H9 (cell line): ENCODE results near the gene FBXL7. TPM values are rescaled to one million over a fixed set of nuclear protein-coding genes. Genes with fewer than 3 reads are reported as not detected.

Experiments
- DNase-seq: peaks from one replicate; pipeline ENCODE4 v3.0.0-alpha.2; 2017
- H2AFZ ChIP-seq: one replicate; pipeline ENCODE4 v1.6.1; 2013; ENCODE audit warnings: mild to moderate bottlenecking, low read length, control low read depth, moderate library complexity
- H2AK5ac ChIP-seq: 2 replicates; pipeline ENCODE4 v1.6.1; 2013; ENCODE audit warnings: low read length, control low read depth, mixed read lengths; ENCODE audit not compliant: insufficient read length
- H2BK120ac ChIP-seq: one replicate; pipeline ENCODE4 v1.6.1; 2013; ENCODE audit warnings: low read depth, mild to moderate bottlenecking, low read length, control low read depth, inconsistent platforms; ENCODE audit not compliant: poor library complexity, severe bottlenecking
- H2BK12ac ChIP-seq: 2 replicates; pipeline ENCODE4 v1.6.1; 2013; ENCODE audit warnings: low read length, control low read depth, mixed read lengths, low read depth; ENCODE audit not compliant: insufficient read length
- H2BK15ac ChIP-seq: 2 replicates; pipeline ENCODE4 v1.6.1; 2013; ENCODE audit warnings: low read depth, low read length, control low read depth
- H2BK20ac ChIP-seq: one replicate; pipeline ENCODE4 v1.6.1; 2013; ENCODE audit warnings: low read depth, mild to moderate bottlenecking, low read length, control low read depth, inconsistent platforms; ENCODE audit not compliant: poor library complexity, severe bottlenecking
- H2BK5ac ChIP-seq: 2 replicates; pipeline ENCODE4 v1.6.1; 2013; ENCODE audit warnings: low read length, control low read depth, mixed read lengths; ENCODE audit not compliant: insufficient read length
- H3K14ac ChIP-seq: 2 replicates; pipeline ENCODE4 v1.6.1; 2013; ENCODE audit warnings: low read length, control low read depth; ENCODE audit not compliant: insufficient read depth
- H3K18ac ChIP-seq: 2 replicates; pipeline ENCODE4 v1.6.1; 2013; ENCODE audit warnings: low read depth, mild to moderate bottlenecking, mixed read lengths, low read length, control low read depth; ENCODE audit not compliant: insufficient read length
- H3K23ac ChIP-seq: 2 replicates; pipeline ENCODE4 v1.6.1; 2013; ENCODE audit warnings: low read length, control low read depth, mixed read lengths, low read depth; ENCODE audit not compliant: insufficient read length
- H3K23me2 ChIP-seq: 2 replicates; pipeline ENCODE4 v1.6.1; 2013; ENCODE audit warnings: low read depth, mild to moderate bottlenecking, mixed read lengths, low read length, control low read depth; ENCODE audit not compliant: insufficient read length, poor library complexity, severe bottlenecking
- H3K27ac ChIP-seq: 2 replicates; pipeline ENCODE4 v1.5.1; 2013; ENCODE audit warnings: low read length, control low read depth, mixed read lengths, low read depth; ENCODE audit not compliant: insufficient read length
- H3K27me3 ChIP-seq: 2 replicates; pipeline ENCODE4 v1.6.1; 2013; ENCODE audit warnings: low read length, control low read depth, inconsistent platforms; ENCODE audit not compliant: insufficient read depth
- H3K4ac ChIP-seq: 2 replicates; pipeline ENCODE4 v1.6.1; 2013; ENCODE audit warnings: low read depth, mild to moderate bottlenecking, control low read depth, inconsistent platforms, low read length, moderate library complexity
- H3K4me1 ChIP-seq: 2 replicates; pipeline ENCODE4 v1.6.1; 2013; ENCODE audit warnings: low read length, control low read depth, inconsistent platforms; ENCODE audit not compliant: insufficient read depth
- H3K4me2 ChIP-seq: 2 replicates; pipeline ENCODE4 v1.6.1; 2013; ENCODE audit warnings: low read length, control low read depth, mixed read lengths; ENCODE audit not compliant: insufficient read length, insufficient read depth
- H3K56ac ChIP-seq: 2 replicates; pipeline ENCODE4 v1.6.1; 2013; ENCODE audit warnings: low read depth, mild to moderate bottlenecking, mixed read lengths, low read length, control low read depth; ENCODE audit not compliant: insufficient read length
- H3K79me1 ChIP-seq: 2 replicates; pipeline ENCODE4 v1.6.1; 2013; ENCODE audit warnings: low read depth, mild to moderate bottlenecking, moderate library complexity, low read length, control low read depth, inconsistent platforms; ENCODE audit not compliant: insufficient read depth, poor library complexity, severe bottlenecking
- H3K79me2 ChIP-seq: 2 replicates; pipeline ENCODE4 v1.6.1; 2013; ENCODE audit warnings: low read length, control low read depth, inconsistent platforms; ENCODE audit not compliant: insufficient read depth
- H3K9ac ChIP-seq: 2 replicates; pipeline ENCODE4 v1.6.1; 2013; ENCODE audit warnings: low read length, control low read depth, mixed read lengths; ENCODE audit not compliant: insufficient read length; ENCODE audit errors: extremely low read depth
- H3K9me3 ChIP-seq: one replicate; pipeline ENCODE4 v1.6.1; 2013; ENCODE audit warnings: low read depth, low read length, inconsistent platforms; ENCODE audit not compliant: control insufficient read depth
- H3T11ph ChIP-seq: one replicate; pipeline ENCODE4 v1.6.1; 2013; ENCODE audit warnings: mild to moderate bottlenecking, low read length, control low read depth, inconsistent platforms
- H4K20me1 ChIP-seq: one replicate; pipeline ENCODE4 v1.6.1; 2013; ENCODE audit not compliant: control insufficient read depth, insufficient read length, insufficient read depth
- H4K5ac ChIP-seq: 2 replicates; pipeline ENCODE4 v1.6.1; 2013; ENCODE audit warnings: low read depth, mild to moderate bottlenecking, mixed read lengths, low read length, control low read depth; ENCODE audit not compliant: insufficient read length
- H4K8ac ChIP-seq: replicated peaks from 2 replicates; pipeline ENCODE4 v1.6.1; 2013; ENCODE audit warnings: low read length, control low read depth, mixed read lengths, low read depth; ENCODE audit not compliant: insufficient read length
- H4K91ac ChIP-seq: 2 replicates; pipeline ENCODE4 v1.6.1; 2013; ENCODE audit warnings: low read depth, mild to moderate bottlenecking, moderate library complexity, mixed read lengths, low read length, control low read depth; ENCODE audit not compliant: insufficient read length
- H3K27ac Mint-ChIP-seq, 3 experiments: 2 replicates in 2 of 3; 3 replicates in 1 of 3; pipeline ENCODE4 v1.8.0; 2020 to 2021; ENCODE audit warnings: mixed read lengths in 3 of 3, mild to moderate bottlenecking in 1 of 3, moderate library complexity in 1 of 3
- H3K27me3 Mint-ChIP-seq: 2 replicates; pipeline ENCODE4 v1.8.0; 2021; ENCODE audit warnings: low read depth, mild to moderate bottlenecking, moderate library complexity, mixed read lengths
- H3K36me3 Mint-ChIP-seq, 3 experiments: 2 replicates in 2 of 3; 3 replicates in 1 of 3; pipeline ENCODE4 v1.8.0; 2020 to 2021; ENCODE audit warnings: low read depth in 3 of 3, mixed read lengths in 3 of 3; ENCODE audit not compliant: insufficient read depth in 1 of 3
- H3K4me1 Mint-ChIP-seq, 2 experiments: 2 replicates each; pipeline ENCODE4 v1.8.0; 2020; ENCODE audit warnings: mixed read lengths in 2 of 2
- H3K4me3 Mint-ChIP-seq, 2 experiments: 2 replicates in 1 of 2; 3 replicates in 1 of 2; pipeline ENCODE4 v1.8.0; 2020 to 2021; ENCODE audit warnings: mild to moderate bottlenecking in 2 of 2, mixed read lengths in 2 of 2, moderate library complexity in 1 of 2
- H3K9me3 Mint-ChIP-seq, 2 experiments: 2 replicates in 1 of 2; 3 replicates in 1 of 2; pipeline ENCODE4 v1.8.0; 2020; ENCODE audit warnings: mild to moderate bottlenecking in 2 of 2, mixed read lengths in 2 of 2, moderate library complexity in 1 of 2
- WGBS: extraction: QIAGEN DNeasy Blood & Tissue Kit; methylation state at CpG from one replicate; pipeline ENCODE4 v1.1.7; 2013; ENCODE audit warnings: missing lambda C conversion rate, low lambda C conversion rate, mixed read lengths; ENCODE audit not compliant: insufficient read length; ENCODE audit errors: extremely low coverage; 5-methylcytosine and 5-hydroxymethylcytosine counted together
- total RNA-seq: library from RNA; stranded (reverse); gene quantifications from 2 replicates; pipeline ENCODE4 v1.2.1, GENCODE V29; 2021
- TF ChIP-seq, protein P1 (sequence below): fragments of 200-600 bp; sonication (generic); conservative IDR thresholded peaks from 3 replicates; pipeline ENCODE4 v1.8.0; 2021; ENCODE audit warnings: antibody characterized with exemption, mild to moderate bottlenecking

FBXL7 gene
- total RNA-seq, 1 experiment from 2014 or later = 14.6 TPM

DNA sequence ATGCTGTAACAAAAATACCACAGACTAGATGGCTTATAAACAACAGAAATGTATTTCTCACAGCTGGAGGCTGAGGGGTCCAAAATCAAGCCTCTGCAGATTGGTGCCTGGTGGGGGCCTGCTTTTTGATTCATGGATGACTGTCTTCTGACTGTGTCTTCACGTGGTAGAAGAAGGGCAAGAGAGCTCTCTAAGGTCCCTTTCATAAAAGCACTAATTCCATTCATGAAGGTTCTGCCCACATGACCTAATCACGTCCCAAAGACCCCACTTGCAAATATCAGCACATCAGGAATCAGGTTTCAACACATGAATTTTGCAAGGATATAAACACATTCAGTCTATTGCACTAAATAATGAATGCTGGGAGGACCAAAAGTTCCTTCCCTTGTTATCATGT is 401.2 kb downstream of the FBXL7 start:
- Histone ChIP-seq H2BK12ac (no peak overlapping the region), H3K23me2 (no peaks in the 10 kb centered on the region), H4K20me1 (no peaks in the 10 kb centered on the region), H3K9me3 (no peaks in the 10 kb centered on the region), H4K8ac (no peak overlapping the region), H2AK5ac (no peak overlapping the region), H3K23ac (no peak overlapping the region), H2AFZ (no peak overlapping the region), H3K79me2 (no peaks in the 10 kb centered on the region), H3K18ac (no peak overlapping the region), H3K56ac (no peak overlapping the region), H4K91ac (no peak overlapping the region), H2BK15ac (no peak overlapping the region), H3K79me1 (no peaks in the 10 kb centered on the region), H3K4me1 (no peaks in the 10 kb centered on the region), H3T11ph (no peak overlapping the region), H3K14ac (no peak overlapping the region), H3K4me2 (no peak overlapping the region), H2BK5ac (no peak overlapping the region), H2BK20ac (no peak overlapping the region), H3K9ac (no peak overlapping the region), H2BK120ac (no peak overlapping the region), H3K27me3 (no peaks in the 10 kb centered on the region), H3K4ac (no peak overlapping the region), H3K27ac (no peak overlapping the region), H4K5ac (no peak overlapping the region)
- TF ChIP-seq, protein P1, sequence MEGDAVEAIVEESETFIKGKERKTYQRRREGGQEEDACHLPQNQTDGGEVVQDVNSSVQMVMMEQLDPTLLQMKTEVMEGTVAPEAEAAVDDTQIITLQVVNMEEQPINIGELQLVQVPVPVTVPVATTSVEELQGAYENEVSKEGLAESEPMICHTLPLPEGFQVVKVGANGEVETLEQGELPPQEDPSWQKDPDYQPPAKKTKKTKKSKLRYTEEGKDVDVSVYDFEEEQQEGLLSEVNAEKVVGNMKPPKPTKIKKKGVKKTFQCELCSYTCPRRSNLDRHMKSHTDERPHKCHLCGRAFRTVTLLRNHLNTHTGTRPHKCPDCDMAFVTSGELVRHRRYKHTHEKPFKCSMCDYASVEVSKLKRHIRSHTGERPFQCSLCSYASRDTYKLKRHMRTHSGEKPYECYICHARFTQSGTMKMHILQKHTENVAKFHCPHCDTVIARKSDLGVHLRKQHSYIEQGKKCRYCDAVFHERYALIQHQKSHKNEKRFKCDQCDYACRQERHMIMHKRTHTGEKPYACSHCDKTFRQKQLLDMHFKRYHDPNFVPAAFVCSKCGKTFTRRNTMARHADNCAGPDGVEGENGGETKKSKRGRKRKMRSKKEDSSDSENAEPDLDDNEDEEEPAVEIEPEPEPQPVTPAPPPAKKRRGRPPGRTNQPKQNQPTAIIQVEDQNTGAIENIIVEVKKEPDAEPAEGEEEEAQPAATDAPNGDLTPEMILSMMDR = no peak
- Mint-ChIP-seq H3K27me3 (no peaks in the 10 kb centered on the region), H3K9me3 (no peaks in the 10 kb centered on the region), H3K4me3 (no peak overlapping the region), H3K27ac (no peak overlapping the region), H3K4me1 (peaks cover 4 to 6% of the 10 kb centered on the region in 2 experiments), H3K36me3 (no peaks in the 10 kb centered on the region; a peak in 1 of 7 replicates)
- no CpG with 5 or more reads among the region's 2 CpGs for WGBS
- no peak for DNase-seq
